NOMO-1 treated with dmso at 0.1 percent for 144 hours (cell line): ENCODE results near the gene ADGRL3.
"Not testable (repeated sequence)": the region's sequence is repeated elsewhere in the genome, so short reads cannot be mapped to it uniquely, and the experiment has no call there.

Experiments used
- DNase-seq: peaks from one replicate; lab custom pipeline; 2025; ENCODE audit not compliant: unreplicated experiment; lab: John Stamatoyannopoulos, UW

ADGRL3 gene

GRCh38 chr4:61204353-61205060, 4.4 kb downstream of the ADGRL3 start:
- no peak for DNase-seq

DNA sequence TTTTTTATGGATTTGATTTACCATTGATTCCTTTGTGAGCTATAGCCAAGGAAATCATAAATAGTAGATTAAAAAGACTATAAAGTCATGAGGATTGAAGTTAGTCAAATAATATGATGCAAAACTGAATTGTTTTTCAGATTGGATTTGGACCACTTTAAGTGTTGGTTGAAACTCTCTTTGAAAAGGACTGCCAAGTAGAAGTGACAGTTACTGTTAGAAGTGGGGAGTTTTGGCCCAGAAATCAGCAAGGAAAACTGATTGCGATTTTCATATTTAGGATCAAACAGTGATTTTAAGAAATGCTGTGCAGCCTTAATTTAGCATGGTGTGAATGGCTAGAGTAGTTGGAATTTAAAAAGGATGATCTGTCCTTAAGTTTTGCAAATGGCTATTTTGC, 4.9 kb downstream of the ADGRL3 start:
- DNase-seq: no peak

DNA sequence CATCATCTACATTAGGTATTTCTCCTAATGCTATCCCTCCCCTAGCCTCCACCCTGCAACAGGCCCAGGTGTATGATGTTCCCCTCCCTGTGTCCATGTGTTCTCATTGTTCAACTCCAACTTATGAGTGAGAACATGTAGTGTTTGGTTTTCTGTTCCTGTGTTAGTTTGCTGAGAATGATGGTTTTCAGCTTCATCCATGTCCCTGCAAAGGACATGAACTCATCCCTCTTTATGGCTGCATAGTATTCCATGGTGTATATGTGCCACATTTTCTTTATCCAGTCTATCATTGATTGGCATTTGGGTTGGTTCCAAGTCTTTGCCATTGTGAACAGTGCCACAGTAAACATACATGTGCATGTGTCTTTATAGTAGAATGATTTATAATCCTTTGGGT, 7.0 kb downstream of the ADGRL3 start:
- DNase-seq: not testable (repeated sequence)

- no peak for DNase-seq
These were observed 10.2 kb downstream of the ADGRL3 start for GRCh38 chr4:61210186-61210939.

DNA sequence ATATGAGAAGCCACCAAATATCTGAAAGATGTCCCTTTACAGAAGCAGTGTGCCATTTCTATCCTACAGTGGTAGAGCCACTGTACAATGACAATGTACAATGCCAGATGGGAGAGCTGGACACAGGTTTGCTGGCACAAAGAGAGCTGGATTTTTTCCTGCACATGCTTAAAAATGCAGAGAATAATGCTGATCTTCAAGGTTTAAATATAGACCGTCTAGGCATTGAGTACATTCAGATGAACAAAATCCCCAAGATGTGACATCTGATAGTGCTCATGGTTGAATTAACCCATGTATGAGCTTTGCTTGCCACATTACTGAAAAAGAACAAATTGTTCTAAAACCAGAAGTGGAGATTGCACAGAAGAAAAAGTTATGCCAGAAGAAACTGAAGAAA, 11.7 kb downstream of the ADGRL3 start:
- DNase-seq: no peak

DNA sequence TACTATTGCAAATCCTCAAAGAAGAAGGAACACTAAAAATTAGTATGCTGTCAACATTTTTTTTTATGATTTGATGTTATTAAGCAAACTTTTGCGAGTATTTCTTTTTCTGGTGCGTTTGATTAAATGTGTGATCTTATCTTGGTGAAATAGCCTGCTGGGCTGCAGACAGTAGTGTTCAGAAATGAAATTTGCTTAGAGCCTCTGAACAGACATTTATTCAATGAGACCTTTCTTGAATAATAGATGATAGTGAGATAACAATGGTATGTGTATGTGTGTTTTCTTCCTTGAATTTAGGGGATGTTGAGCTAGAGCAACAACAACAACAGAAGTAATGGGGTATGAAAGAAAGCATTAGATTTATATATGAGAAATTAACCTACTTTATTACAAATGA, 12.7 kb downstream of the ADGRL3 start:
- DNase-seq: no peak

- DNase-seq: no peak
These were observed 14.6 kb downstream of the ADGRL3 start for GRCh38 chr4:61214680-61215079.

- no peak for DNase-seq
These were observed 17.1 kb downstream of the ADGRL3 start for GRCh38 chr4:61217222-61217621.

DNA sequence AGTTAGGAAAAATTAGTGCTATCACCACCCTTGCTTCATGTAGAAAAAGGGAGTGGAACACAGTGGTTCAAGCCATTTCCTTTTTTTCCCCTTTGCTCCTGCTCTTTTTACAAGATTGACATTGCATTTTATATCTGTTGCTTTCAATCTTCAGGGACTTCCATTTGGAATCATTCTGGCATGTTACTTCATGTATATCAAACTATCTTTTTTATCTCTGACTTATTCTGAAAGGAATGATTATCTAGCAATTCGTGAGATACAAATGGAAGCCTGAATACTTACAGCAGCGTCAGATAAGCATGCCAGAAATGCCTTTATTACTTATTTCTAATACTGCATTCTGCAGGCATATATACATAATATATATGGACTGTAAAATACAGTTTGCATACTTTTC, 20.4 kb downstream of the ADGRL3 start:
- no peak for DNase-seq

- DNase-seq: no peak
These were observed 23.3 kb downstream of the ADGRL3 start for GRCh38 chr4:61223385-61223784.

GRCh38 chr4:61224573-61224972, 24.4 kb downstream of the ADGRL3 start:
- DNase-seq: no peak

- no peak for DNase-seq
These were observed 25.5 kb downstream of the ADGRL3 start for GRCh38 chr4:61225656-61226055.

- no peak for DNase-seq
These were observed 31.3 kb downstream of the ADGRL3 start for GRCh38 chr4:61231421-61231820.

GRCh38 chr4:61239250-61239649, 39.1 kb downstream of the ADGRL3 start:
- no peak for DNase-seq

GRCh38 chr4:61243962-61244361, 43.8 kb downstream of the ADGRL3 start:
- no peak for DNase-seq

GRCh38 chr4:61245069-61245714, 45.1 kb downstream of the ADGRL3 start:
- no peak for DNase-seq

DNA sequence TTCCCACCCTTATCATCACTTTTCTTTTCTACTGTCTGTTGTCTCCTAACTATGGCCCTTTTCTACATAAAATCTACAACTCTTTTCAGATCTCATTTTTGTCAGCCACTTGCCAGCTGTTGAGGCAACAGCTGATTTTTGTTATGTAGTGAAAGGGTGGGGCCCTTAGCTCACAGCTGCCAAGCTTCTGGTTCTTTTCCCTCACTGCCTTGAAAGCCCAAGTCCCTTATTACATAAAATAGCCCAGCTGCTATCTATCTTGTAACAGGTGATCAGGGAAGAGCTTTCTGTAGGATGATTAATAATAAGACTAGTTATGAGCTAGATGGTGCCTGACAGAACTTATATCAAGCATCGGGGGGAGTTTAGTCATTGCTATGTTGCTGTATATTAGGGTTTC, 45.9 kb downstream of the ADGRL3 start:
- DNase-seq: no peak

- no peak for DNase-seq
These were observed 48.6 kb downstream of the ADGRL3 start for GRCh38 chr4:61248705-61249104.

- DNase-seq: no peak
These were observed 51.0 kb downstream of the ADGRL3 start for GRCh38 chr4:61251129-61251528.

GRCh38 chr4:61254406-61254805, 54.3 kb downstream of the ADGRL3 start:
- DNase-seq: no peak

DNA sequence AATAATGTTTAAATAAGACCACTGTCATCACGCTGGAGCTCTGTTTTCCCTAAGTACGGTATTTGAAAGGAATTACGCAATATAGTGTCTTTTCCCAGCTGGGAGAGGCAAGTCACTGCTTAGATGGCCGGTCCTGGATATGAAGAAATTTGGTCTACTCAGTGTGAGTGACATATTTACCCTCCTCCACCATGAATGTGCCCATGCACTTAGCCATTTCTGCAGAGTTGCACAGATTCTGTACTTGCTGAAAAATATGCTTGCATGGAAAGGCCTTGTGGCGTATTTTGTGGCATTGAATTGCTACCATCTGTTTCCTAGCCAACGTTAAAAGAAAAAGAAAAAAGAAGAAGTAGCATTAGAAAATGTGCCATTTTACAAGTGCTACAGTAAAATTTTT, 73.1 kb downstream of the ADGRL3 start:
- peak; percentile 66 for DNase-seq

GRCh38 chr4:61274286-61274685, 74.2 kb downstream of the ADGRL3 start:
- DNase-seq: no peak
